Measurements from ENCODE around the gene MDFI.
"Not testable (repeated sequence)": the region's sequence is repeated elsewhere in the genome, so short reads cannot be mapped to it uniquely, and the experiment has no call there.

MDFI gene

GRCh38 chr6:41602864-41603608 is 35.2 kb upstream of the MDFI start:
- DNase-seq: peak; percentile 94

- no peak for DNase-seq
Measured at GRCh38 chr6:41604006-41604405, 34.3 kb upstream of the MDFI start.

- no peak for DNase-seq
Measured at GRCh38 chr6:41605649-41606048, 32.6 kb upstream of the MDFI start.

GRCh38 chr6:41607036-41607435 is 31.2 kb upstream of the MDFI start:
- DNase-seq: no peak

- no peak for DNase-seq
Measured at GRCh38 chr6:41607736-41608135, 30.5 kb upstream of the MDFI start.

- DNase-seq: no peak
Measured at GRCh38 chr6:41608443-41609151, 29.7 kb upstream of the MDFI start.

- DNase-seq: no peak
Measured at GRCh38 chr6:41614715-41615114, 23.6 kb upstream of the MDFI start.

GRCh38 chr6:41615311-41615710 is 23.0 kb upstream of the MDFI start:
- DNase-seq: no peak

GRCh38 chr6:41618598-41618997 is 19.7 kb upstream of the MDFI start:
- no peak for DNase-seq

- not testable (repeated sequence) for DNase-seq
Measured at GRCh38 chr6:41619193-41619592, 19.1 kb upstream of the MDFI start.

GRCh38 chr6:41621367-41621766 is 16.9 kb upstream of the MDFI start:
- no peak for DNase-seq

- no peak for DNase-seq
Measured at GRCh38 chr6:41621802-41622201, 16.5 kb upstream of the MDFI start.

- no peak for DNase-seq
Measured at GRCh38 chr6:41622206-41622988, 15.9 kb upstream of the MDFI start.

- no peak for DNase-seq
Measured at GRCh38 chr6:41623330-41623729, 14.9 kb upstream of the MDFI start.

- no peak for DNase-seq
Measured at GRCh38 chr6:41624621-41625380, 13.5 kb upstream of the MDFI start.

GRCh38 chr6:41625442-41625841 is 12.8 kb upstream of the MDFI start:
- DNase-seq: peak; percentile 59

GRCh38 chr6:41626022-41626421 is 12.2 kb upstream of the MDFI start:
- DNase-seq: no peak

GRCh38 chr6:41626917-41627316 is 11.4 kb upstream of the MDFI start:
- DNase-seq: peak; percentile 25

- DNase-seq: no peak
Measured at GRCh38 chr6:41629128-41629527, 9.1 kb upstream of the MDFI start.

- DNase-seq: no peak
Measured at GRCh38 chr6:41630069-41630468, 8.2 kb upstream of the MDFI start.

GRCh38 chr6:41630946-41631345 is 7.3 kb upstream of the MDFI start:
- DNase-seq: no peak

GRCh38 chr6:41633056-41633634 is 5.1 kb upstream of the MDFI start:
- no peak for DNase-seq

- no peak for DNase-seq
Measured at GRCh38 chr6:41634657-41635056, 3.6 kb upstream of the MDFI start.
